ENCODE data around the gene MED28.

- TF ChIP-seq CTCF (IDR thresholded peaks at IDR 0.05) (no peak), POLR2AphosphoS5 (IDR thresholded peaks at IDR 0.05) (no peak)
Measured at GRCh38 chr4:17605236-17605635, 9.2 kb upstream of the MED28 start.

Data from prostate gland (tissue), 2 donors.